Psoas muscle (tissue), 8 donors: Measurements from ENCODE around the gene MCOLN2. TPM values are rescaled to one million over a fixed set of nuclear protein-coding genes. Genes with fewer than 3 reads are reported as not detected.

Source experiments
- ATAC-seq, 4 donors: fragments of 200-7000 bp; cut with Tn5 transposase; one replicate each; pipeline ENCODE4 v1.9.1; 2020; ENCODE audit warnings: moderate library complexity in 3 of 4, mild to moderate bottlenecking in 2 of 4
- DNase-seq, 2 donors: peaks; one replicate each; pipeline ENCODE4 v3.0.0-alpha.2; 2020
- H3K27ac ChIP-seq: fragments of 200-600 bp; one replicate; pipeline ENCODE4 v1.8.0; 2022
- H3K27me3 ChIP-seq, 3 donors: fragments of 200-600 bp in 1 of 3; one replicate each; pipeline versions ENCODE4 v1.6.1 to v1.8.0; 2013 to 2022; ENCODE audit warnings: low read length in 2 of 3, mild to moderate bottlenecking in 2 of 3, moderate library complexity in 1 of 3; ENCODE audit not compliant: insufficient read depth in 3 of 3
- H3K36me3 ChIP-seq, 2 donors: fragments of 200-600 bp in 1 of 2; one replicate each; pipeline versions ENCODE4 v1.6.1 to v1.8.0; 2013 to 2022; ENCODE audit warnings: low read depth in 1 of 2, mild to moderate bottlenecking in 1 of 2, moderate library complexity in 1 of 2; ENCODE audit not compliant: insufficient read depth in 1 of 2
- H3K4me1 ChIP-seq: fragments of 200-600 bp; one replicate; pipeline ENCODE4 v1.8.0; 2022
- H3K4me3 ChIP-seq: fragments of 200-600 bp; one replicate; pipeline ENCODE4 v1.8.0; 2022; ENCODE audit warnings: mild to moderate bottlenecking
- H3K9me3 ChIP-seq: fragments of 200-600 bp; one replicate; pipeline ENCODE4 v1.8.0; 2022
- CTCF ChIP-seq: fragments of 200-600 bp; IDR thresholded peaks from one replicate; pipeline ENCODE4 v1.8.0; 2022; ENCODE audit warnings: antibody characterized with exemption
- WGBS, 3 donors: extraction: QIAGEN DNeasy Blood & Tissue Kit; methylation state at CpG; one replicate each; pipeline versions ENCODE4 v1.1.6 to v1.1.7; 2013; 5-methylcytosine and 5-hydroxymethylcytosine counted together
- intact Hi-C, 2 donors: fragments of 100-400 bp; cut with DNase I; formaldehyde crosslinking; loops; one replicate each; pipeline versions ENCODE4 v1.11.0 to v1.14.2; 2022
- polyA plus RNA-seq, 3 donors: library from polyadenylated mRNA; stranded (reverse); fragments of 200-250 nt; gene quantifications; one replicate each; pipeline ENCODE4 v1.2.3, GENCODE V29; 2013
- total RNA-seq, 4 donors: library from RNA; stranded (reverse); fragmentation: NEBNext Ultra II Directional in 2 of 4; extraction: Animal tissue kit (Norgen Biotek cat#: 25700) in 2 of 4; gene quantifications; one replicate each; pipeline versions ENCODE4 v1.2.1 to v1.2.4, GENCODE V29; 2021 to 2023
- donor health status: healthy with polysubstance abuse.
- donor health status: DM: no; HTN: no; CAD: no; lungs with moderate emphysema.
- donor health status: Bipolar disorder and iron deficiency.
- donor health status: healthy.
- donor health status: DM: yes; HTN: yes; CAD: no.
- donor health status: DM: no; HTN: no; CAD: no.
- donor health status: DM: no; HTN: no; CAD: no.
- donor health status: DM: yes; HTN: yes; CAD: no.

The MCOLN2 gene
- total and polyA plus RNA-seq, 7 donors = 0.03 to 0.54 (median 0.14) TPM; not detected in 3

DNA sequence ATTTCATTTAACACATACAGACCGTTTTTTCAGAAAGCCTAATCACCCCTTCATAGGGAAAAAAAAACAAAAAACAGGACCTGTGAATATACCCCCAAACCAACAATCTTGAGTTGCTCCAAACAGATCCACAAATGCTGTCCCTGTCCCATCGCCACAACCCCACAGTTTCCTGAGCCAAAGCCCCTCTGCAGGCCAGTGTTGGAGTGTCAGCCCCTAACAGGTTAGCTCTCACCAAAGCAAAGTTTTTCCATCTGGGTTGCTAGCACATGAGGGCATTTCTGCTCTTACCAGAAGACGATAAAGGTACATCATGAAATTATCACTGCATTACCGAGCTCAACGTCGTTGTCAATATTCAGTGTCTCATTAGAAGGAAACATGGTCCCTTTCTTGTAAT is 40.8 kb downstream of the MCOLN2 start:
- no peak for DNase-seq

DNA sequence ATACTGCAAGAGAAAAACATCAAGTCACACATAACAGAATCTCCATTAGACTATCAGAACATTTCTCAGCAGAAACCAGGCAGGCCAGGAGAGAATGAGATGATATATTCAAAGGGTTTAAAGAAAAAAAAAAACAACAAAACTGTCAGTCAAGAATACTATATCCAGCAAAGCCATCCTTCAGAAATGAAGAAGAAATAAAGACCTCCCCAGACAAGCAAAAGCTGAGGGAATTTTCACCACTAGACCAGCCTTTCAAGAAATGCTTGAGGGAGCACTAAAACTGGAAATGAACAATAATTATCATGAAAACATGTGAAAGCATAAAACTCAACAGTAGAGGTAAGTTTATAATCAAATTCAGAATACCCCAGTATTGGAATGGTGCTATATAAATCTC is 47.2 kb downstream of the MCOLN2 start:
- DNase-seq (no peak), ATAC-seq (no peak)
- TF ChIP-seq CTCF = no peak
- no peaks in the 10 kb centered on the region for H3K4me1 ChIP-seq
- H3K36me3 ChIP-seq = no peaks in the 10 kb centered on the region
- no peaks in the 10 kb centered on the region for H3K9me3 ChIP-seq
- intact Hi-C loops = loop anchor here in 1 of 2 donors (10.0 kb wide), 1 partner anchor 145 kb away; no protein-coding TSS in a partner anchor
- H3K27me3 ChIP-seq = no peaks in the 10 kb centered on the region
- no peak overlapping the region for H3K4me3 ChIP-seq
- no peak overlapping the region for H3K27ac ChIP-seq

More for the DNA sequence above, 40.8 kb downstream of the MCOLN2 start:
- H3K4me3 ChIP-seq = no peak overlapping the region
- no peak for TF ChIP-seq CTCF
- H3K27ac ChIP-seq = no peak overlapping the region
- no peaks in the 10 kb centered on the region for H3K27me3 ChIP-seq
- intact Hi-C loops = no loop called here
- H3K36me3 ChIP-seq = no peaks in the 10 kb centered on the region
- no peak for ATAC-seq
- no peaks in the 10 kb centered on the region for H3K9me3 ChIP-seq
- 83 to 88% (median 85%) methylated on average over 6 of the region's 6 CpGs for WGBS, 3 donors
- no peaks in the 10 kb centered on the region for H3K4me1 ChIP-seq

DNA sequence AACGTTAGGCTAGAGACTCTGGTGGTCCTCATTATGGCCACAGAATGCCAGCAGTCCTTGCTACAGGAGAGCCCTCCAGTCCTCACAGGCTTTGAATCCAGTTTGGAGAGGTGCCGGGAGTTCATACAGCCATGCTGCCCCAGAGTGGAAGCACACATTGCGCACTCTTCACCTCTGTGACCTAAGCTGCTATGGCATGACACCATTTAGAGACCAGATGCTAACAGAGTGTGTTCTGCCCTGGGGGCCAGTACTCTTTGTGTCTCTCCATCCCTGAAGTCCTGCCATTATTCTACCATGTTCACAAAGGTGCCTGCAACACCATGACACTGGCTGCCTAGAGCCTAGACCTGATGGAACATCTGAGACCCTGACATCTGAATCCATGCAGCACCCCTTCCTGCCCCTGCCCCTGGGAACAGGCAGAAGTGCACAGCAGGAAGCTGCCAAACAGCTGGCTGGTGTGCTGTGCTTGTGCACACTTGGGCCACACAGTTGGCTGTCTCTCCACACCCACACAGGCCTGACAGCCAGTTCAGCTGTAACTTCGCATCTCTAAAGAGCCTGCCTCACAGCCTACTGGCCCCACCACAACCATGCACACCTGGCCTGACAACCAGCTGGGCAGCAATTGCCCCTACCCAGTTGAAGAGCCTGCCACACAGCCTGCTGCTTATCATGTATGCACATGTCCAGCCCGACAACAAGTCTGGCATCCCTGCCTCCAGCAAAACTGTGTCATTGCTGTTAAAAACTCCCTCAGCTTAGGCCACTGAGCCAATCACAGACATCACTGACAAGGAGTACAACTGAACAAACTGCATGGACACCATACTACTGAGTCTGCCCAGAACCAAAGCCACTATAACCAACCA is 49.1 kb downstream of the MCOLN2 start:
- WGBS, 3 donors = 67 to 72% (median 71%) methylated on average over 5 of the region's 5 CpGs
- ATAC-seq = no peak
- H3K36me3 ChIP-seq = no peaks in the 10 kb centered on the region
- H3K27me3 ChIP-seq = no peaks in the 10 kb centered on the region
- H3K27ac ChIP-seq = no peak overlapping the region
- TF ChIP-seq CTCF = no peak
- intact Hi-C loops = loop anchor here in 1 of 2 donors (10.0 kb wide), 1 partner anchor 147 kb away; no protein-coding TSS in a partner anchor
- H3K4me1 ChIP-seq = no peaks in the 10 kb centered on the region
- H3K4me3 ChIP-seq = no peak overlapping the region
- no peaks in the 10 kb centered on the region for H3K9me3 ChIP-seq
- no peak for DNase-seq

DNA sequence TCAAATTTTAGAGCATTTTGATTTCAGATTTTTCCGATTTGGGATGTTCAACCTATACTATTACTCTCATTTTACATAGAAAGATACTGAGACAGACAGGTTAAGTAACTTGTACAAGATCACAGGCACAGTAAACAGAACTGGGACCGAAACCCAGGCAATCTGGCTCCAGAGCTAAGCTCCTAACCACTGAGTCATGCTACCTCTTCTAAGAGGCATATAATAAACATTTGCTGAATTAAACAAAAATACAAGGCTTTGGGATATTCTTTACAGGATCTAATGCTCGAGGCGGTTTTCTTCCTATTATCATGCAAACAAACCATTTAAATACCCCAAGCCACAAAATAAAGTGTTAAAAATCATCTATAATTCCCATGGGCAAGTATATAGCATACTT is 50.3 kb downstream of the MCOLN2 start:
- no peak for TF ChIP-seq CTCF
- no peaks in the 10 kb centered on the region for H3K4me1 ChIP-seq
- H3K9me3 ChIP-seq = no peaks in the 10 kb centered on the region
- intact Hi-C loops = loop anchor here in 1 of 2 donors (10.0 kb wide), 1 partner anchor 148 kb away; no protein-coding TSS in a partner anchor
- no peaks in the 10 kb centered on the region for H3K36me3 ChIP-seq
- H3K27ac ChIP-seq = no peak overlapping the region
- no peak overlapping the region for H3K4me3 ChIP-seq
- 95 to 98% (median 95%) methylated on average over 4 of the region's 4 CpGs for WGBS, 3 donors
- ATAC-seq (no peak), DNase-seq (no peak)
- H3K27me3 ChIP-seq = peaks cover 0 to 5% (median 0%) of the 10 kb centered on the region in 3 donors
